GM23338 (cell line): ENCODE measurements around the gene IPP. TPM values are rescaled to one million over a fixed set of nuclear protein-coding genes. Genes with fewer than 3 reads are reported as not detected.

ENCODE experiments used
- ATAC-seq: fragments of 200-7000 bp; cut with Tn5 transposase; 3 replicates; pipeline ENCODE4 v1.9.1; 2020
- DNase-seq: peaks from one replicate; pipeline ENCODE4 v3.0.0-alpha.2; 2015; ENCODE audit warnings: low spot score
- H2AFZ ChIP-seq: fragments of 200-600 bp; sonication (generic); 2 replicates; pipeline ENCODE4 v1.8.0; 2016; ENCODE audit warnings: antibody characterized with exemption, mild to moderate bottlenecking, moderate library complexity
- H3F3A ChIP-seq: fragments of 200-600 bp; sonication (generic); replicated peaks from 2 replicates; pipeline ENCODE4 v1.8.0; 2017; ENCODE audit warnings: antibody characterized with exemption, mixed run types, low read depth
- H3K27ac ChIP-seq: fragments of 200-600 bp; sonication (generic); 2 replicates; pipeline ENCODE4 v1.6.1; 2016; ENCODE audit warnings: low read depth
- H3K27me3 ChIP-seq: fragments of 200-600 bp; sonication (generic); 2 replicates; pipeline ENCODE4 v1.8.0; 2016; ENCODE audit warnings: mild to moderate bottlenecking, mixed run types, moderate library complexity; ENCODE audit not compliant: insufficient read depth
- H3K36me3 ChIP-seq: fragments of 200-600 bp; sonication (generic); 2 replicates; pipeline ENCODE4 v1.8.0; 2016; ENCODE audit warnings: mild to moderate bottlenecking; ENCODE audit not compliant: insufficient read depth
- H3K4me1 ChIP-seq: fragments of 200-600 bp; sonication (generic); 2 replicates; pipeline ENCODE4 v1.8.0; 2016; ENCODE audit warnings: mild to moderate bottlenecking, moderate library complexity; ENCODE audit not compliant: insufficient read depth
- H3K4me2 ChIP-seq: fragments of 200-600 bp; sonication (generic); 2 replicates; pipeline ENCODE4 v1.7.1; 2017; ENCODE audit warnings: mixed run types
- H3K4me3 ChIP-seq: fragments of 200-600 bp; sonication (generic); 2 replicates; pipeline ENCODE4 v1.6.1; 2016; ENCODE audit warnings: mixed run types
- H3K79me2 ChIP-seq: fragments of 200-600 bp; sonication (generic); replicated peaks from 2 replicates; pipeline ENCODE4 v1.8.0; 2017; ENCODE audit warnings: mild to moderate bottlenecking; ENCODE audit not compliant: insufficient read depth
- H3K9me2 ChIP-seq: fragments of 200-600 bp; sonication (generic); 2 replicates; pipeline ENCODE4 v1.8.0; 2017; ENCODE audit not compliant: insufficient read depth
- H4K20me1 ChIP-seq: fragments of 200-600 bp; sonication (generic); replicated peaks from 2 replicates; pipeline ENCODE4 v1.8.0; 2017; ENCODE audit warnings: mild to moderate bottlenecking; ENCODE audit not compliant: insufficient read depth
- H3K27ac Mint-ChIP-seq: 2 replicates; pipeline ENCODE4 v1.8.0; 2020; ENCODE audit warnings: inconsistent platforms, mild to moderate bottlenecking, moderate library complexity, mixed read lengths
- H3K27me3 Mint-ChIP-seq: 3 replicates; pipeline ENCODE4 v1.8.0; 2022; ENCODE audit warnings: low read depth, mild to moderate bottlenecking, moderate library complexity, mixed read lengths, inconsistent platforms; ENCODE audit not compliant: insufficient read depth, poor library complexity
- H3K36me3 Mint-ChIP-seq: 3 replicates; pipeline ENCODE4 v1.8.0; 2021; ENCODE audit warnings: low read depth, mild to moderate bottlenecking, inconsistent platforms, moderate library complexity, mixed read lengths
- H3K4me1 Mint-ChIP-seq: 3 replicates; pipeline ENCODE4 v1.8.0; 2020; ENCODE audit warnings: mild to moderate bottlenecking, inconsistent platforms, mixed read lengths
- H3K4me3 Mint-ChIP-seq: 3 replicates; pipeline ENCODE4 v1.8.0; 2021; ENCODE audit warnings: moderate library complexity, mild to moderate bottlenecking, inconsistent platforms, mixed read lengths
- H3K9me3 Mint-ChIP-seq: 3 replicates; pipeline ENCODE4 v1.8.0; 2020; ENCODE audit warnings: moderate library complexity, mild to moderate bottlenecking, inconsistent platforms, mixed read lengths
- CTCF ChIP-seq, 2 experiments: fragments of 200-600 bp in 1 of 2; sonication (generic) in 1 of 2; conservative IDR thresholded peaks; 2 replicates each; pipeline versions ENCODE4 v1.5.1 to v1.6.1; 2016 to 2017; ENCODE audit warnings: antibody characterized with exemption in 2 of 2, low read depth in 2 of 2, mild to moderate bottlenecking in 2 of 2, moderate library complexity in 1 of 2
- EZH2 ChIP-seq: fragments of 200-600 bp; sonication (generic); IDR thresholded peaks from one replicate; pipeline ENCODE4 v1.8.0; 2017; ENCODE audit warnings: antibody characterized with exemption, mild to moderate bottlenecking, low read depth; ENCODE audit not compliant: unreplicated experiment
- EZH2phosphoT487 ChIP-seq: fragments of 200-600 bp; sonication (generic); IDR thresholded peaks from one replicate; pipeline ENCODE4 v1.8.1; 2018; ENCODE audit warnings: antibody characterized with exemption; ENCODE audit not compliant: unreplicated experiment
- JUNB ChIP-seq: IDR thresholded peaks from one replicate; pipeline ENCODE4 v1.6.1; 2016; ENCODE audit warnings: antibody characterized with exemption; ENCODE audit not compliant: unreplicated experiment
- NANOG ChIP-seq: IDR thresholded peaks from 2 replicates; pipeline ENCODE4 v1.6.1; 2016; ENCODE audit warnings: antibody characterized with exemption, borderline replicate concordance
- POLR2AphosphoS5 ChIP-seq: IDR thresholded peaks from 2 replicates; pipeline ENCODE4 v1.6.1; 2016; ENCODE audit warnings: antibody characterized with exemption, low read depth
- ZNF114 ChIP-seq: fragments of 250-450 bp; sonication (Bioruptor Pico); IDR thresholded peaks from 2 replicates; pipeline ENCODE4 v1.5.0; 2020; ENCODE audit warnings: mild to moderate bottlenecking, moderate library complexity
- ZNF331 ChIP-seq: fragments of 250-450 bp; sonication (Bioruptor Pico); IDR thresholded peaks from 2 replicates; pipeline ENCODE4 v1.5.0; 2020; ENCODE audit warnings: low read depth, mild to moderate bottlenecking, moderate library complexity
- polyA plus RNA-seq: library from polyadenylated mRNA; unstranded; fragments of >200 nt; fragmentation: Nextera tagmentation; extraction: Ambion mirVana; gene quantifications from 2 replicates; pipeline ENCODE4 v1.2.1, GENCODE V29; 2016
- total RNA-seq: library from RNA; depleted of rRNA; stranded (reverse); fragments of >200 nt; shearing (Covaris generic); gene quantifications from 2 replicates; pipeline ENCODE4 v1.2.3, GENCODE V29; 2014
- TF ChIP-seq, protein P1 (sequence below): IDR thresholded peaks from one replicate; pipeline ENCODE4 v1.6.1; 2018; ENCODE audit warnings: antibody characterized with exemption; ENCODE audit not compliant: unreplicated experiment
- TF ChIP-seq, protein P2 (sequence below): IDR thresholded peaks from 2 replicates; pipeline ENCODE4 v1.6.1; 2016; ENCODE audit warnings: antibody characterized with exemption
- TF ChIP-seq, protein P3 (sequence below): fragments of 250-450 bp; sonication (Bioruptor Pico); IDR thresholded peaks from 2 replicates; pipeline ENCODE4 v1.5.0; 2020; ENCODE audit warnings: mild to moderate bottlenecking, moderate library complexity

Gene IPP
- total and polyA plus RNA-seq, 2 experiments from 2014 or later, result 1.8 to 2.8 TPM

DNA sequence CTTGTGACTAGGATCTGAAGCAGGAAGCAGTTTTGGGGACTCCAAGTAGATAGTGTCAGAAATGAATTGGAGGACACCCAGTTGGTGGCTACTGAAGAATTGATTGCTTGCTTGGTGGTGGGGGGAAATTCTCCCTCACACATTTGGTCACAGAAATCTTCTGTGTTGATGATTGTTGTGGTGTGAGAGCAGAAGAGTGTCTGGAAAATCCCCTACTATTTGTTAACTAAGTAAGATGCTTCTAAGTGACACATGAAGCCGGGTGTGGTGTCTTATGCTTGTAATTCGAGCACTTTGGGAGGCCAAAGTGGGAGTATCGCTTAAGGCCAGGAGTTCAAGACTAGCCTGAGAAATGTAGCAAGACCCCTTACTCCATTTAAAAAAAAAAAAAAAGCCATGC lies 22.5 kb upstream of the IPP start:
- H2AFZ ChIP-seq, result no peak overlapping the region
- no peak overlapping the region for H3K27ac ChIP-seq
- Mint-ChIP-seq H3K9me3 (no peaks in the 10 kb centered on the region), H3K36me3 (no peaks in the 10 kb centered on the region), H3K4me1 (peaks cover 2% of the 10 kb centered on the region; the same call in 1 of the 3 replicates), H3K27me3 (no peaks in the 10 kb centered on the region), H3K27ac (no peak overlapping the region), H3K4me3 (no peak overlapping the region)
- TF ChIP-seq EZH2, result no peak
- no peak for TF ChIP-seq ZNF114 (CRISPR knock-in tag)
- TF ChIP-seq, protein P1, sequence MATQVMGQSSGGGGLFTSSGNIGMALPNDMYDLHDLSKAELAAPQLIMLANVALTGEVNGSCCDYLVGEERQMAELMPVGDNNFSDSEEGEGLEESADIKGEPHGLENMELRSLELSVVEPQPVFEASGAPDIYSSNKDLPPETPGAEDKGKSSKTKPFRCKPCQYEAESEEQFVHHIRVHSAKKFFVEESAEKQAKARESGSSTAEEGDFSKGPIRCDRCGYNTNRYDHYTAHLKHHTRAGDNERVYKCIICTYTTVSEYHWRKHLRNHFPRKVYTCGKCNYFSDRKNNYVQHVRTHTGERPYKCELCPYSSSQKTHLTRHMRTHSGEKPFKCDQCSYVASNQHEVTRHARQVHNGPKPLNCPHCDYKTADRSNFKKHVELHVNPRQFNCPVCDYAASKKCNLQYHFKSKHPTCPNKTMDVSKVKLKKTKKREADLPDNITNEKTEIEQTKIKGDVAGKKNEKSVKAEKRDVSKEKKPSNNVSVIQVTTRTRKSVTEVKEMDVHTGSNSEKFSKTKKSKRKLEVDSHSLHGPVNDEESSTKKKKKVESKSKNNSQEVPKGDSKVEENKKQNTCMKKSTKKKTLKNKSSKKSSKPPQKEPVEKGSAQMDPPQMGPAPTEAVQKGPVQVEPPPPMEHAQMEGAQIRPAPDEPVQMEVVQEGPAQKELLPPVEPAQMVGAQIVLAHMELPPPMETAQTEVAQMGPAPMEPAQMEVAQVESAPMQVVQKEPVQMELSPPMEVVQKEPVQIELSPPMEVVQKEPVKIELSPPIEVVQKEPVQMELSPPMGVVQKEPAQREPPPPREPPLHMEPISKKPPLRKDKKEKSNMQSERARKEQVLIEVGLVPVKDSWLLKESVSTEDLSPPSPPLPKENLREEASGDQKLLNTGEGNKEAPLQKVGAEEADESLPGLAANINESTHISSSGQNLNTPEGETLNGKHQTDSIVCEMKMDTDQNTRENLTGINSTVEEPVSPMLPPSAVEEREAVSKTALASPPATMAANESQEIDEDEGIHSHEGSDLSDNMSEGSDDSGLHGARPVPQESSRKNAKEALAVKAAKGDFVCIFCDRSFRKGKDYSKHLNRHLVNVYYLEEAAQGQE, result no peak
- no peak for TF ChIP-seq NANOG
- no peak for TF ChIP-seq EZH2phosphoT487
- TF ChIP-seq CTCF (conservative IDR thresholded peaks at IDR 0.05; ENCODE audit: low read depth in 2 of 2), result no peak
- TF ChIP-seq, protein P2, sequence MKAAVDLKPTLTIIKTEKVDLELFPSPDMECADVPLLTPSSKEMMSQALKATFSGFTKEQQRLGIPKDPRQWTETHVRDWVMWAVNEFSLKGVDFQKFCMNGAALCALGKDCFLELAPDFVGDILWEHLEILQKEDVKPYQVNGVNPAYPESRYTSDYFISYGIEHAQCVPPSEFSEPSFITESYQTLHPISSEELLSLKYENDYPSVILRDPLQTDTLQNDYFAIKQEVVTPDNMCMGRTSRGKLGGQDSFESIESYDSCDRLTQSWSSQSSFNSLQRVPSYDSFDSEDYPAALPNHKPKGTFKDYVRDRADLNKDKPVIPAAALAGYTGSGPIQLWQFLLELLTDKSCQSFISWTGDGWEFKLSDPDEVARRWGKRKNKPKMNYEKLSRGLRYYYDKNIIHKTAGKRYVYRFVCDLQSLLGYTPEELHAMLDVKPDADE, result no peak
- no peak for TF ChIP-seq POLR2AphosphoS5
- TF ChIP-seq, protein P3, sequence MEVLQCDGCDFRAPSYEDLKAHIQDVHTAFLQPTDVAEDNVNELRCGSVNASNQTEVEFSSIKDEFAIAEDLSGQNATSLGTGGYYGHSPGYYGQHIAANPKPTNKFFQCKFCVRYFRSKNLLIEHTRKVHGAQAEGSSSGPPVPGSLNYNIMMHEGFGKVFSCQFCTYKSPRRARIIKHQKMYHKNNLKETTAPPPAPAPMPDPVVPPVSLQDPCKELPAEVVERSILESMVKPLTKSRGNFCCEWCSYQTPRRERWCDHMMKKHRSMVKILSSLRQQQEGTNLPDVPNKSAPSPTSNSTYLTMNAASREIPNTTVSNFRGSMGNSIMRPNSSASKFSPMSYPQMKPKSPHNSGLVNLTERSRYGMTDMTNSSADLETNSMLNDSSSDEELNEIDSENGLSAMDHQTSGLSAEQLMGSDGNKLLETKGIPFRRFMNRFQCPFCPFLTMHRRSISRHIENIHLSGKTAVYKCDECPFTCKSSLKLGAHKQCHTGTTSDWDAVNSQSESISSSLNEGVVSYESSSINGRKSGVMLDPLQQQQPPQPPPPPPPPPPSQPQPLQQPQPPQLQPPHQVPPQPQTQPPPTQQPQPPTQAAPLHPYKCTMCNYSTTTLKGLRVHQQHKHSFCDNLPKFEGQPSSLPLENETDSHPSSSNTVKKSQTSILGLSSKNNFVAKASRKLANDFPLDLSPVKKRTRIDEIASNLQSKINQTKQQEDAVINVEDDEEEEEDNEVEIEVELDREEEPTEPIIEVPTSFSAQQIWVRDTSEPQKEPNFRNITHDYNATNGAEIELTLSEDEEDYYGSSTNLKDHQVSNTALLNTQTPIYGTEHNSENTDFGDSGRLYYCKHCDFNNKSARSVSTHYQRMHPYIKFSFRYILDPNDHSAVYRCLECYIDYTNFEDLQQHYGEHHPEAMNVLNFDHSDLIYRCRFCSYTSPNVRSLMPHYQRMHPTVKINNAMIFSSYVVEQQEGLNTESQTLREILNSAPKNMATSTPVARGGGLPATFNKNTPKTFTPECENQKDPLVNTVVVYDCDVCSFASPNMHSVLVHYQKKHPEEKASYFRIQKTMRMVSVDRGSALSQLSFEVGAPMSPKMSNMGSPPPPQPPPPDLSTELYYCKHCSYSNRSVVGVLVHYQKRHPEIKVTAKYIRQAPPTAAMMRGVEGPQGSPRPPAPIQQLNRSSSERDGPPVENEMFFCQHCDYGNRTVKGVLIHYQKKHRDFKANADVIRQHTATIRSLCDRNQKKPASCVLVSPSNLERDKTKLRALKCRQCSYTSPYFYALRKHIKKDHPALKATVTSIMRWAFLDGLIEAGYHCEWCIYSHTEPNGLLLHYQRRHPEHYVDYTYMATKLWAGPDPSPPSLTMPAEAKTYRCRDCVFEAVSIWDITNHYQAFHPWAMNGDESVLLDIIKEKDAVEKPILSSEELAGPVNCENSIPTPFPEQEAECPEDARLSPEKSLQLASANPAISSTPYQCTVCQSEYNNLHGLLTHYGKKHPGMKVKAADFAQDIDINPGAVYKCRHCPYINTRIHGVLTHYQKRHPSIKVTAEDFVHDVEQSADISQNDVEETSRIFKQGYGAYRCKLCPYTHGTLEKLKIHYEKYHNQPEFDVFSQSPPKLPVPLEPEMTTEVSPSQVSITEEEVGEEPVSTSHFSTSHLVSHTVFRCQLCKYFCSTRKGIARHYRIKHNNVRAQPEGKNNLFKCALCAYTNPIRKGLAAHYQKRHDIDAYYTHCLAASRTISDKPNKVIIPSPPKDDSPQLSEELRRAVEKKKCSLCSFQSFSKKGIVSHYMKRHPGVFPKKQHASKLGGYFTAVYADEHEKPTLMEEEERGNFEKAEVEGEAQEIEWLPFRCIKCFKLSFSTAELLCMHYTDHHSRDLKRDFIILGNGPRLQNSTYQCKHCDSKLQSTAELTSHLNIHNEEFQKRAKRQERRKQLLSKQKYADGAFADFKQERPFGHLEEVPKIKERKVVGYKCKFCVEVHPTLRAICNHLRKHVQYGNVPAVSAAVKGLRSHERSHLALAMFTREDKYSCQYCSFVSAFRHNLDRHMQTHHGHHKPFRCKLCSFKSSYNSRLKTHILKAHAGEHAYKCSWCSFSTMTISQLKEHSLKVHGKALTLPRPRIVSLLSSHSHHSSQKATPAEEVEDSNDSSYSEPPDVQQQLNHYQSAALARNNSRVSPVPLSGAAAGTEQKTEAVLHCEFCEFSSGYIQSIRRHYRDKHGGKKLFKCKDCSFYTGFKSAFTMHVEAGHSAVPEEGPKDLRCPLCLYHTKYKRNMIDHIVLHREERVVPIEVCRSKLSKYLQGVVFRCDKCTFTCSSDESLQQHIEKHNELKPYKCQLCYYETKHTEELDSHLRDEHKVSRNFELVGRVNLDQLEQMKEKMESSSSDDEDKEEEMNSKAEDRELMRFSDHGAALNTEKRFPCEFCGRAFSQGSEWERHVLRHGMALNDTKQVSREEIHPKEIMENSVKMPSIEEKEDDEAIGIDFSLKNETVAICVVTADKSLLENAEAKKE, result no peak
- no peak for TF ChIP-seq ZNF331 (CRISPR knock-in tag)
- TF ChIP-seq JUNB, result no peak
- no peaks in the 10 kb centered on the region for H3K9me2 ChIP-seq
- no peaks in the 10 kb centered on the region for H3F3A ChIP-seq
- no peak for DNase-seq
- H3K79me2 ChIP-seq, result no peaks in the 10 kb centered on the region
- no peak overlapping the region for H3K4me3 ChIP-seq
- ATAC-seq, result no peak
- no peaks in the 10 kb centered on the region for H3K4me1 ChIP-seq
- H4K20me1 ChIP-seq, result no peaks in the 10 kb centered on the region
- no peaks in the 10 kb centered on the region for H3K36me3 ChIP-seq
- H3K4me2 ChIP-seq, result no peak overlapping the region
- H3K27me3 ChIP-seq, result no peaks in the 10 kb centered on the region
